ENCODE measurements around the gene C11orf21.

Gene C11orf21

DNA sequence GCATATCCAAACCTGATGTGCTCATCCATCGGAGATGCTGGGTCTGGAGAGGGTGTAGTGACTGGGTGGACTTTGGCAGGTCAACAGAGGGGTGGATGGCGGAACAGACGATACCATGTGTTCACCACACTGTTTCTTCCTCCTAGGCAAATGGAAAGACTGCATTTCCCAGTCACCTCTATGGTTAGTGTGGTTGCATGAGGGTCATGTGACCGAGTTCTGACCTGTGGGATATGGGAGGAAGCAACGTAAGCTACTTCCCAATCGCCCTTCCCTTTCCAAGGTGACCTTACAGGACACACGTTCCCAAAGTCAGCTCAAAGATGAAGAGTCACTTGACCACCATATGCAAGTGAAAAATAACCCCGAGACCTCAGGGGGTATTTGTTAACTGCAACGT lies 27.8 kb upstream of the C11orf21 start:
- peaks cover 7% of the 10 kb centered on the region for H3K36me3 Mint-ChIP-seq
- no peak for ATAC-seq
- peaks cover 25% of the 10 kb centered on the region for H3K27me3 Mint-ChIP-seq
- H3K27ac Mint-ChIP-seq, result no peak overlapping the region
- peaks cover 11% of the 10 kb centered on the region for H3K9me3 Mint-ChIP-seq
- H3K4me3 Mint-ChIP-seq, result no peak overlapping the region
- H3K4me1 Mint-ChIP-seq, result no peaks in the 10 kb centered on the region

DNA sequence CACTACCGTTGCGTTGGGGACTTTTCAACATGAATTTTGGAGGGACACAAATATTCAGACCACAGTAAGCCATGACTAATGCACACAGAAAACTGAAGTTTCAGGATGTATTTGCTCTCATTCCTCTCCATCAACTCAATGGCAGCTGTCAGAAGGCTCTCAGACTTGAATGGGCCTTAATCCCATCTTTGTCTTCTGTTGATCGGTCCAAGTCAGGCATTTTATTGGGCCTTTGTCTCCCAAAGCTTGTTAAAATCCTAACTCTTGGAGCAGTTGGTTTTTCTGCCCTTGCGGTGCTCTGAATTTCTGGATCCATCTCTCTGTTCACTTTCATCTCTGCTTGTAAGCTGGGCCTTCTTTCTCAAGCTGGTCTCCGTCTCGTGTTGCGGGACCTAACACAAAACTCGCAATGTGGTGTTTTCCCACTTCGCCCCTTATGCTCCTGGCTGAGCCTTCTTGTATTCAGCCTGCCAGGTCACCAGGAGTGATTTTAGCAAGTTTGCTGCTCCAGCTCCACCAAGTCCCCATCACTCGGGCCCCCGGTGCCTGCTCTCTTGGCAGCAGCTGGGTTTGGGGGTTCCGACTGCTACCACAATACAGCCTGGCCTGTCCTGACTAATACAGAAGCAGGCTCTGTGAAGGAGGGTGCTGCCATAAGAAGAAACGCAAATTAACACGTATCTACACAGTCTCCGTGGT lies 27.1 kb upstream of the C11orf21 start:
- Mint-ChIP-seq H3K9me3 (peaks cover 11% of the 10 kb centered on the region), H3K36me3 (peaks cover 7% of the 10 kb centered on the region), H3K4me1 (no peaks in the 10 kb centered on the region), H3K27me3 (peaks cover 25% of the 10 kb centered on the region), H3K4me3 (no peak overlapping the region), H3K27ac (no peak overlapping the region)
- ATAC-seq, result no peak

DNA sequence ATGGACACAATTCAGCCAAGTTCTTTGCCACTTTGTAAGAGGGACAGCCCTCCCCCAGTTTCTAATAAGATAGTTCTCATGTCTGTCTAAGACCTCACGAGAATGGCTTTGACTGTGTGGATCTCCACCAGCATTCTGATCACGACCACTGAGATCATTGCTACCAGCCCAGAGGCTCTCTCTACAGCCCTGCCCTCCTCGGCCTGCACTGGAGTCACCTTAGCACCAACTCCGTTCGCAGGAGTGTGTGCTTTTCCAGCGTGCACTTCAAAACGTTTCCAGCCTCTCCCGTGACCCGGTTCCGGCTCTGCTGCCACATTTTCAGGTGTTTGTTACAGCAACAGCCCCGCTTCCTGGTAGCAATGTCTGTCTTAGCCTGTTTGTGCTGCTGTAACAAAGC lies 26.3 kb upstream of the C11orf21 start:
- H3K36me3 Mint-ChIP-seq, result peaks cover 7% of the 10 kb centered on the region
- no peak overlapping the region for H3K27ac Mint-ChIP-seq
- peaks cover 25% of the 10 kb centered on the region for H3K27me3 Mint-ChIP-seq
- H3K4me3 Mint-ChIP-seq, result no peak overlapping the region
- ATAC-seq, result no peak
- H3K4me1 Mint-ChIP-seq, result no peaks in the 10 kb centered on the region
- H3K9me3 Mint-ChIP-seq, result peaks cover 11% of the 10 kb centered on the region

DNA sequence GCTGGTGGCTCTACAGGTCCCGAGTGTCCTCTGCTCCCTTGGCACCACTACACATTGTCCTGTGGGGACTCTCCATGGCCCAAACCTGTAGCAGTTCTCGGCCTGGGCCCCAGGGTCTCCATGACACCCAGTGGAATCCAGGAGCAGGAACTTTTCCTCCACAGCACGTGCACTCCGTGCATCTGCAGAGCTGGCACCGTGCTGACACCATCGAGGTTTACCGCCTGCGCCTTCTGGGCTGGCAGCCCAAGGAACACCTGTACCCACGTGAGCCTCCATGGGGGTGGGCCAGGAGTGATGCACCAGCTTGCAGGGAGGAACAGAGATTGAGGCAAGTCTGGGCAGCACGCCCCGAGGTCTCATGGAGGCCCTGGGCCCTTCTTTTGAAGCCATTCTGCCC lies 25.3 kb upstream of the C11orf21 start:
- H3K36me3 Mint-ChIP-seq, result peaks cover 7% of the 10 kb centered on the region
- no peak for ATAC-seq
- no peaks in the 10 kb centered on the region for H3K4me1 Mint-ChIP-seq
- no peak overlapping the region for H3K27ac Mint-ChIP-seq
- peaks cover 16% of the 10 kb centered on the region for H3K9me3 Mint-ChIP-seq
- H3K4me3 Mint-ChIP-seq, result no peak overlapping the region
- H3K27me3 Mint-ChIP-seq, result peaks cover 25% of the 10 kb centered on the region

DNA sequence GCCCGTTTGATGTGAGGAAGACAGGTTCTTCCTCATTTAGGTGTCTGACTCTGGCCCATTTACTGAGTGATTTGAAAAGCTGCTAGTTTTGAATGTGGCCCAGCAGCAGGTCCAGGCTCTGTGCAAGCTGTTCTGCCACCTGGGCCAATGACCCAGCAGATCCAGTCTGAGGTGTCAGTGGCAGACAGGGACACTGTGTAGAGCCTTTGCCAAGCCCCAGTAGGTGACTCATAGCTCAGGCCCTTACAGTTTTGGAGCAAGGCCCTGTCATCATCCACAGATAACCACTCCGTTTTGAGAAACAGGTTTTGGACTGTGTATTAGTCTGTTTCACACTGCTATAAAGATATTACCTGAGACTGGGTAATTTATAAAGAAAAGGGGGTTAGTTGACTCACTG lies 24.0 kb upstream of the C11orf21 start:
- ATAC-seq, result no peak
- peaks cover 23% of the 10 kb centered on the region for H3K27me3 Mint-ChIP-seq
- peaks cover 9% of the 10 kb centered on the region for H3K9me3 Mint-ChIP-seq
- H3K36me3 Mint-ChIP-seq, result no peaks in the 10 kb centered on the region
- H3K4me3 Mint-ChIP-seq, result no peak overlapping the region
- no peaks in the 10 kb centered on the region for H3K4me1 Mint-ChIP-seq
- H3K27ac Mint-ChIP-seq, result no peak overlapping the region

DNA sequence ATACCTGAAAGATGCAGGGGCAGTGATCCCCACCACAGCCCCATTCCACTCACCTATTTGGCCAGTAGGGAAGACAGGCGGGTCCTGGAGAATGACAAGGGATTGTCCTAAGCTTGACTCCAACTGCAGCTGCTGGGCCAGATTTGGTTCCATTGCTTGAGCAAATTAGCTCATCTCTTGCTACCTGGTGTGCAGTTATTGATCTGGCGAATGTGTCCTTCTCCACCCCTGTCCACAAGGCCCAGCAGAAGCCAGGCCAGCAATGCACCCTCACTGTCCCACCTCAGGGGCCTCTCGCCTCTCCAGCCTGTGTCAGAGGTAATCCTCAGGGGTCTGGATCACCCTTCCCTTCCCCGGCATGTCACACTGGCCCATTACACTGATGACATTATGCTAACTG lies 23.4 kb upstream of the C11orf21 start:
- peaks cover 4% of the 10 kb centered on the region for H3K9me3 Mint-ChIP-seq
- ATAC-seq, result no peak
- peaks cover 23% of the 10 kb centered on the region for H3K27me3 Mint-ChIP-seq
- no peak overlapping the region for H3K4me3 Mint-ChIP-seq
- no peak overlapping the region for H3K27ac Mint-ChIP-seq
- H3K4me1 Mint-ChIP-seq, result no peaks in the 10 kb centered on the region
- H3K36me3 Mint-ChIP-seq, result no peaks in the 10 kb centered on the region

DNA sequence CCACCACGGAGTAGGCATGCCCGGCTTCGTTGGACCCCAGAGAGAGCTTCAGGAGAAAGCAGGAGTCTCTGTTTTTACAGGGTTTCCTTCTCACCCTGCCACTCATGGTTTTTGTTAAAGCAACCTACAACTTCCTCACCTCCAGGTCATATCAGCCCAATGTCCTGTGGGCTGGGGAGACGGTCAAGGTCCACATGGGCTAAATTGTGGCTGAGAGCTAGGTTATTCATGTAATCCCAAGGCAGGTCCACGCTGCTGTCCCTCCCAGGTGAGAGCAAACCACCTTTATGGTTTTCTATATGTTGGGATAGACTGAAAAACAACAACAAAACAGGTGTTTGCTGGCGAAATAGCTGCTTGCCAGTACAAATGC lies 19.6 kb upstream of the C11orf21 start:
- no peak overlapping the region for H3K4me3 Mint-ChIP-seq
- no peak overlapping the region for H3K27ac Mint-ChIP-seq
- H3K27me3 Mint-ChIP-seq, result peaks cover 16% of the 10 kb centered on the region
- H3K36me3 Mint-ChIP-seq, result no peaks in the 10 kb centered on the region
- H3K9me3 Mint-ChIP-seq, result peaks cover 4% of the 10 kb centered on the region
- no peaks in the 10 kb centered on the region for H3K4me1 Mint-ChIP-seq
- no peak for ATAC-seq

DNA sequence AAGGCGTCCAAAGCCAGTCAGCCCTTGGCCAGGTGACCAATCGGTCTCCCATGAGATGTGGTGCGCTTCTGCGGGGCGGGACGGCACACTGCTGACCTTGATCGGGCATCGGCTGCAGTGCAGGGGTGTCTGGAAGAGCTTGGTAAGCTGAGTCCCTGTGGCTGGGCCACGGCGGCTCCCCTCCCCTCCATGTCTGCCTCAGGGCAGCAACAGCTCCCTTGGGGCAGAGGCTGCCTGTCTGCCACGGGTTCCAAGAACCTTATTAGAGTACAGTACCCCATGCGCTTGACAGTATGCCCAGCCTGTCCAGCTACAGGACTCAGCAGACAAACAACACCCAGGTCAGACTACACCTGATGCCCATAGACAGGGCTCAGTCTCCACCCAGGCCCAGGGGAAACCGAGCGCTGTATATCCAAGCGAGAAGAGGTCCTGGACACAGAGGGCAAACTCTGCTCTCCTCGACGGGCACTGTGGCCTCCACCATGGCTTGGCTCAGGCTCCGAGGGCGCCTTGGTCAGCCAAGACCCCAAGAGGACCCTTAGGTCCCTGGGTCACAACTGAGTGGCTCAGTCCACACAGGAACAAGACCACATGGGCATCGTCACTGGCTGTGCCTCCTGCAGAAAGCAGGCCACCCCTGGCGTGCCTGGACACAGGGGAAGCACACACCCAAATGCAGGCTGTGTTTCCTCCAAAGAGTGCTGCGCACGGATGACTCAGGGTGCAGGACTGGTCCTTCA lies 19.0 kb upstream of the C11orf21 start:
- Mint-ChIP-seq H3K36me3 (no peaks in the 10 kb centered on the region), H3K9me3 (peaks cover 4% of the 10 kb centered on the region), H3K4me3 (no peak overlapping the region), H3K4me1 (no peaks in the 10 kb centered on the region), H3K27ac (no peak overlapping the region), H3K27me3 (peaks cover 16% of the 10 kb centered on the region)
- no peak for ATAC-seq

DNA sequence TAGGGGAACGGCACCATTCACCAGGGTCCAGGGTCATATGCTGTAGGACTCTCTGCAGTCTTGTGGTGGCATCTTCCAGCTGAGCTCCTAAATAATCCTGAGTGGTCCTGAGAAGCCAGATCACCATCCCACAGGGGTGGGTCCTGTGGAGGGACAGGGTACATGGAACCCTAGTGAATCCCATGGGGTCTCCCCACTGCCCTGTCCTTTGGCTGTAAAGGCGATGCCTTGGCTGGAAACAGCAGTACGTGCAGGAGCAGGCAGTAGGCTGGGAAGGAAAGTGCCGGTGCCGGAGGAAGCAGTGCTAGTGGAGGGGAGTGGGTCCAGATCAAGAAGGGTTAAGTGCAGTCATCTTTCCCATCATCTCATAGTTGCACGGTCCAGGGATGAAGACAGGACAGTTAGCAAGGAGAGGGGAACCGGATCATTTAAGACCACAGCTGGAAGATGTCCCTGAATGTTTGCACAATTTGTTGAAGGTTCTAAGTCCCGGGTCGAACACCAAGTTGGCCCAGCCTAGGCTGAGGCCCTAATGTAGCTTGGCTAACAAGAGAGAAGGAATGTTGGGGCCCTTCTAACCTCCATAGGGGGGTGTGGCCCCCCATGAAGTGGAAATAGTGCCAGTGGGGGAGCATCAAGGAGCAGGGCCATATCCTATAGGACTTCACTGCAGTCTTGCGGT lies 18.2 kb upstream of the C11orf21 start:
- Mint-ChIP-seq H3K36me3 (no peaks in the 10 kb centered on the region), H3K4me3 (no peak overlapping the region), H3K27ac (no peak overlapping the region), H3K9me3 (peaks cover 4% of the 10 kb centered on the region), H3K27me3 (peaks cover 20% of the 10 kb centered on the region), H3K4me1 (no peaks in the 10 kb centered on the region)
- ATAC-seq, result no peak

DNA sequence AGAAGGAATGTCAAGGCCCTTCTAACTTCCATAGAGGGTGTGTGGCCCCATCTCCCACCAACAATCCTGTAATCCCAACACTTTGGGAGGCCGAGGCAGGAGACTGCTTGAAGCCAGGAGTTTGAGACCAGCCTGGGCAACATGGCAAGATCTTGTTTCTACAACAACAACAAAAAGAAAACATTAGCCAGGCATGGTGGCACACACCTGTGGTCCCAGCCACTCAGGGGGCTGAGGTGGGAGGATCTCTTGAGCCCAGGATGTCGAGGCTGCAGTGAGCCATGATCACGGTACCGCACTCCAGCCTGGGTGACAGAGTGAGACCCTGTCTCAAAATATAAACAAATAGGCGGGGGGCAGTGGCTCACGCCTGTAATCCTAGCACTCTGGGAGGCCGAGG lies 17.0 kb upstream of the C11orf21 start:
- Mint-ChIP-seq H3K36me3 (no peaks in the 10 kb centered on the region), H3K4me1 (no peaks in the 10 kb centered on the region), H3K27ac (no peak overlapping the region), H3K27me3 (peaks cover 29% of the 10 kb centered on the region), H3K9me3 (peaks cover 4% of the 10 kb centered on the region), H3K4me3 (no peak overlapping the region)
- no peak for ATAC-seq

DNA sequence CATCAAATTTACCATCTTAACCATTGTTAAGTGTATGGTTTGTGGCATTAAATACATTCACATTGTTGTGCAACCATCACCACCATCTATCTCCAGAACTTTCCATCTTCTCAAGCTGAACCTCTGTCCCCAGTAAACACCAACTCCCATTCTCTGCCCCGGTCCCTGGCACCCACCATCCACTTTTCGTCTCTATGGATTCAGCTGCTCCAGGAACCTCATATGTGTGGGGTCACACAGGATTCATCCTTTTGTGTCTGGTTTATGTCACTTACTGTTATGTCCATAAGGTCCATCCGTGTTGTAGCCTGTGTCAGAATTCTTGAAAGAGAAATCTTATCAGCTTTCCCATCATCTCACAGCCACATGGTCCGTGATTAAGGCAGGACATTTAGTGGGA lies 16.4 kb upstream of the C11orf21 start:
- Mint-ChIP-seq H3K4me3 (no peak overlapping the region), H3K9me3 (peaks cover 4% of the 10 kb centered on the region), H3K27me3 (peaks cover 35% of the 10 kb centered on the region), H3K36me3 (no peaks in the 10 kb centered on the region), H3K4me1 (no peaks in the 10 kb centered on the region), H3K27ac (no peak overlapping the region)
- ATAC-seq, result no peak

DNA sequence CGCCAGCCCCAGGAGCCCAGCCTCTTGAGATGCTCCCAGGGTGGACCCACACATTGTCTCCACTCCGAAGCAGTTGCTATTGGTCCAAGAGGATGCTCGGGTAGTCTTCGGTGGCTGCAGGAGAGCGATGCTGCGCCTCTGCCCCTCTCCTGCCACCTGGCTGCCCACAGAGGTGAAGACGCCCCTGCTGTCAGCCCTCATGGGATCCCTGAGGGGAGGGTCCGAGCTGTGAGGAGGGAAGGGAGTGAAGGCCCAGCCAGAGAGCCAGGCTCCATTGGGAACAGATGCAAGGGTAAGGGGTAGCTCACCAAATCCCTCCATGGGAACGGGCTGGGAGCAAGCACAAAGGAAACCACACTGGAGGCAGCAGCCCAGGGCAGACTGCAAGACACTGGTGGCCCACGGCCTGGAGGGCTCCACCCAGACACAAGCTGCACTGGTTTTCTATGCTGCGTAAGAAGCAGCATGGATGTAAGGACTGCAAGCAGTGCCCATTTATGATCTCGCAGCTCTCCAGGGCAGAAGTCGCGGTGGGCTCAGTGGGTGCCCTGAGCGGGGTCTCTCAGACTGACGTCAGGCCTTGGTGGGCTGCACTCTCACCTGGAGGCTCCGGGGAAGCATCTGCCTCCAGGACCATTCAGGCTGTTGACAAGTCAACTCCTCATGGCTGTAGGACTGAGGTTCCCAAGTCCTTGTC lies 15.8 kb upstream of the C11orf21 start:
- ATAC-seq, result no peak
- peaks cover 36% of the 10 kb centered on the region for H3K27me3 Mint-ChIP-seq
- no peaks in the 10 kb centered on the region for H3K36me3 Mint-ChIP-seq
- H3K4me3 Mint-ChIP-seq, result no peak overlapping the region
- H3K27ac Mint-ChIP-seq, result no peak overlapping the region
- H3K4me1 Mint-ChIP-seq, result no peaks in the 10 kb centered on the region
- H3K9me3 Mint-ChIP-seq, result no peaks in the 10 kb centered on the region

DNA sequence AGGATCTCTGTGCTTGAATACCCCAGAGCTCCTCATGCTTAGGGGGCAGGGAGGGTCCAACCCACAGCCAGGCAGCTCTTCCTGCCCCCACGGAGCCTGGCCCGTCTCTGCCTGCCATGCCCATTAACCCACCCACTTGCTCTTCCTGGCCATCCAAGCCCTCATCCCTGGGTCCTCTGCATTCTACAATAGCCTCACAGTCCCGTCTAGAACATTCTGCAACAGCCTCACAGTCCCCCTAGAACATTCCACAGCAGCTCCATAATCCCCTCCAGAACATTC lies 15.2 kb upstream of the C11orf21 start:
- H3K27ac Mint-ChIP-seq, result no peak overlapping the region
- H3K4me1 Mint-ChIP-seq, result no peaks in the 10 kb centered on the region
- H3K27me3 Mint-ChIP-seq, result peaks cover 36% of the 10 kb centered on the region
- H3K9me3 Mint-ChIP-seq, result no peaks in the 10 kb centered on the region
- H3K4me3 Mint-ChIP-seq, result no peak overlapping the region
- no peaks in the 10 kb centered on the region for H3K36me3 Mint-ChIP-seq
- no peak for ATAC-seq

DNA sequence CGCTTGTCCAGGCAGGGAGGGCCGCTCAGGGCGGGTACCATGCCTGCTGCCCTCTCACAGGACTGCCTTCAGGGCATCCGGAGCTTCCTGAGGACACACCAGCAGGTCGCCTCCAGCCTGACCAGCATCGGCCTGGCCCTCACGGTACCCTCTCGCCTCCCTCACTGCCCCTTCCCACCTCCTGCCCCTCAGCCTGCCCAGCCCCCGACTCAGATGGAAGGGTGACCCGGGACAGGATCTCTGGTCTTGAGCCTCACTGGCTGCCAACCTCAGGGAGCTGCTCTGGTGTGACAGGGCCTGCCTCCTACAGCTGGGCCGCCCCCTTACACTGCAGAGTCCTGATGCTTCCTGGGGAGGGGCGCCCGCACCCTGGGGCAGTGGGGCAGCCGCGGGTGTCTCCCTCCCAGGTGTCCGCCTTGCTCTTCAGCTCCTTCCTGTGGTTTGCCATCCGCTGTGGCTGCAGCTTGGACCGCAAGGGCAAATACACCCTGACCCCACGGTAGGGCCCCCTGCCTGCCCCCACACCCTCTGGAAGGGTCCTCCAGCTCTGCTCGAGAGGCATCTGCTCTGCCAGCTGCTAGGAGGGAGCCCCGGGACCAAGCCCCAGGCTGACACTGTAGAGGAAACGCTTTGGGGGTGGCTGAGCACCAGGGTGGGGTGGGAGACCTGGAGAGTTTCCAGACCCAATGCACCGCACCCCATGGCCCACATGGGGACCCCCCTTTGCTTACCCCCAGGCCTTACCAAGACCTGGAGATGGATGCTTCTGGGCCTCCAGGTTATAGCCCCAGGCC lies 14.6 kb upstream of the C11orf21 start:
- H3K4me3 Mint-ChIP-seq, result no peak overlapping the region
- H3K27me3 Mint-ChIP-seq, result peaks cover 42% of the 10 kb centered on the region
- no peaks in the 10 kb centered on the region for H3K4me1 Mint-ChIP-seq
- ATAC-seq, result no peak
- H3K9me3 Mint-ChIP-seq, result no peaks in the 10 kb centered on the region
- no peaks in the 10 kb centered on the region for H3K36me3 Mint-ChIP-seq
- H3K27ac Mint-ChIP-seq, result no peak overlapping the region
